ENCODE measurements around the gene HLA-F. TPM values are rescaled to one million over a fixed set of nuclear protein-coding genes. Genes with fewer than 3 reads are reported as not detected.

The HLA-F gene
- total RNA-seq, 1 donor from 2014 or later = 176 TPM

GRCh38 chr6:29728875-29729270 lies 5.6 kb downstream of the HLA-F start:
- Histone ChIP-seq H3K4me1 (peaks cover 29% of the 10 kb centered on the region), H3K9me3 (no peaks in the 10 kb centered on the region), H3K36me3 (peaks cover 44% of the 10 kb centered on the region), H3K27me3 (ENCODE audit: low read depth) (no peaks in the 10 kb centered on the region), H3K4me3 (no peak overlapping the region), H3K27ac (no peak overlapping the region)
- no peak for TF ChIP-seq CTCF (IDR thresholded peaks at IDR 0.05)
- intact Hi-C loops (cut with DNase I) = no loop called here
- ATAC-seq (no peak), DNase-seq (no peak)

GRCh38 chr6:29729774-29730328 lies 6.6 kb downstream of the HLA-F start:
- no peaks in the 10 kb centered on the region for H3K9me3 ChIP-seq
- intact Hi-C loops (cut with DNase I) = no loop called here

GRCh38 chr6:29730575-29731126 lies 7.4 kb downstream of the HLA-F start:
- Histone ChIP-seq H3K27me3 (ENCODE audit: low read depth) (no peaks in the 10 kb centered on the region), H3K9me3 (no peaks in the 10 kb centered on the region), H3K4me1 (peaks cover 12% of the 10 kb centered on the region), H3K4me3 (no peak overlapping the region), H3K27ac (no peak overlapping the region), H3K36me3 (peaks cover 28% of the 10 kb centered on the region)
- ATAC-seq = peak in 1 of 2 donors; percentile 12
- intact Hi-C loops (cut with DNase I) = no loop called here
- DNase-seq = no peak
- TF ChIP-seq CTCF (IDR thresholded peaks at IDR 0.05) = no peak

More at GRCh38 chr6:29729774-29730328, 6.6 kb downstream of the HLA-F start:
- Histone ChIP-seq H3K36me3 (peaks cover 36% of the 10 kb centered on the region), H3K27ac (no peak overlapping the region), H3K27me3 (ENCODE audit: low read depth) (no peaks in the 10 kb centered on the region), H3K4me3 (no peak overlapping the region), H3K4me1 (peaks cover 20% of the 10 kb centered on the region)
- TF ChIP-seq CTCF (IDR thresholded peaks at IDR 0.05) = no peak
- ATAC-seq (no peak), DNase-seq (no peak)

- no peak for ATAC-seq
- Histone ChIP-seq H3K4me3 (no peak overlapping the region), H3K36me3 (peaks cover 22% of the 10 kb centered on the region), H3K4me1 (peaks cover 7% of the 10 kb centered on the region), H3K27ac (no peak overlapping the region), H3K27me3 (ENCODE audit: low read depth) (no peaks in the 10 kb centered on the region), H3K9me3 (no peaks in the 10 kb centered on the region)
- intact Hi-C loops (cut with DNase I) = no loop called here
- TF ChIP-seq CTCF (IDR thresholded peaks at IDR 0.05) = no peak
- DNase-seq = no peak
Measured at GRCh38 chr6:29731281-29731680, 8.0 kb downstream of the HLA-F start.

GRCh38 chr6:29733057-29733456 lies 9.8 kb downstream of the HLA-F start:
- peaks cover 4% of the 10 kb centered on the region for H3K36me3 ChIP-seq
- intact Hi-C loops (cut with DNase I) = no loop called here
- H3K27me3 ChIP-seq (ENCODE audit: low read depth) = no peaks in the 10 kb centered on the region
- no peaks in the 10 kb centered on the region for H3K9me3 ChIP-seq
- H3K4me1 ChIP-seq = no peaks in the 10 kb centered on the region
- H3K4me3 ChIP-seq = no peak overlapping the region
- TF ChIP-seq CTCF (IDR thresholded peaks at IDR 0.05) = no peak
- no peak for ATAC-seq
- DNase-seq = no peak
- H3K27ac ChIP-seq = no peak overlapping the region
